ENCODE measurements around the gene PTX3.

The PTX3 gene

GRCh38 chr3:157479464-157480243 is 43.0 kb downstream of the PTX3 start:
- DNase-seq, result no peak

GRCh38 chr3:157487339-157487738 is 50.7 kb downstream of the PTX3 start:
- DNase-seq, result no peak

DNA sequence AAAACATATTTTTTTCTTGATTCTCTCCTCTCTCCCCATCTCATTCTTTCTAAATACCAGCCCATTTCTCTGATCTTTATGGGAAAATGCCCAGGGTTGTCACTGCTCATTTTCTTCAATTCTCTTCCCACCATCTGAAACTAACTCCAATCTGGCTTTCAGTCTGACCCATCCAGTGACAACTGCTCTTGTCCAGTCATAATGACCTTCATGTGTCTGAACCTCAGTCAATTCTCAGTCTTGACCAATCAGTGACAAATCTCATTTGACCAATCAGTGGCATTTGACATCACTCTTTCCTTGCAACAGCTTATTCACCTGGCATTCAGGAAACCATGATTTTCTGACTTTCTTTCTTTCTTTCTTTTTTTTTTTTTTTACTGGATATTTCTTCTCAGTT is 51.5 kb downstream of the PTX3 start:
- no peak for DNase-seq

DNA sequence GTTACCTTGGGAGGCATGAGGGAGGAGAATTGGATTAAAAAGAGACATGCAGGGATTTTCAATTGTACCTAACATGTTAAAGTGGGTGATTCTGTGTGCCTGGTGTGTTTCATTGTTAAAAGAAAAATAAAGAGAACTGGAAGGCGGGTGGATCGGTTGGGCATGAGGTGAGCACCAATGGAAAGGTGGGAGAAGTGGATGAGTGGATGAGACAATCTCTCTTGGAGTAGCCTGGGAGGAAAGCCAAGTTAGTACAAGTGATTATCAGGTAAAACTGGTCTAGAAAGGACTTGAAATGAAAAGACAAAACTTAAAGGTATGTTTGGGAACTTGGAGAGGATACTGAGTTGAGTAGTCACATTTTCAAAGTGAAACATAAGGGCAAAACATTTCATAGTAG is 54.5 kb downstream of the PTX3 start:
- no peak for DNase-seq
